ENCODE results near the gene DIP2C. TPM values are rescaled to one million over a fixed set of nuclear protein-coding genes. Genes with fewer than 3 reads are reported as not detected.

DIP2C gene
- total RNA-seq, 3 donors from 2014 or later: 17.1 to 48.2 (median 20.3) TPM

GRCh38 chr10:437698-438490 lies 251.6 kb downstream of the DIP2C start:
- no peak overlapping the region for H3K27ac ChIP-seq
- no peak for TF ChIP-seq POLR2A (IDR thresholded peaks at IDR 0.05)
- TF ChIP-seq CTCF (IDR thresholded peaks at IDR 0.05): no peak
- TF ChIP-seq POLR2AphosphoS5 (IDR thresholded peaks at IDR 0.05): no peak
- H3K4me1 ChIP-seq: no peaks in the 10 kb centered on the region
- intact Hi-C loops (cut with DNase I; ENCODE audit: low total_unique reads): no loop called here
- H3K9me3 ChIP-seq: no peaks in the 10 kb centered on the region
- H3K36me3 ChIP-seq: no peaks in the 10 kb centered on the region
- no peak overlapping the region for H3K4me3 ChIP-seq
- no peaks in the 10 kb centered on the region for H3K27me3 ChIP-seq
- DNase-seq (ENCODE audit: low spot score in 2 of 2): no peak

GRCh38 chr10:436911-437665 lies 252.4 kb downstream of the DIP2C start:
- no peak for TF ChIP-seq POLR2AphosphoS5 (IDR thresholded peaks at IDR 0.05)
- no peak for TF ChIP-seq POLR2A (IDR thresholded peaks at IDR 0.05)
- no peak for TF ChIP-seq CTCF (IDR thresholded peaks at IDR 0.05)

GRCh38 chr10:436013-436697 lies 253.3 kb downstream of the DIP2C start:
- no peak overlapping the region for H3K4me3 ChIP-seq
- no peaks in the 10 kb centered on the region for H3K9me3 ChIP-seq
- no peaks in the 10 kb centered on the region for H3K36me3 ChIP-seq
- intact Hi-C loops (cut with DNase I; ENCODE audit: low total_unique reads): no loop called here
- H3K27me3 ChIP-seq: no peaks in the 10 kb centered on the region
- DNase-seq (ENCODE audit: low spot score in 2 of 2): no peak
- H3K27ac ChIP-seq: peak overlapping the region in 1 of 2 donors; percentile 40
- H3K4me1 ChIP-seq: no peaks in the 10 kb centered on the region
- TF ChIP-seq POLR2AphosphoS5 (IDR thresholded peaks at IDR 0.05) (no peak), CTCF (IDR thresholded peaks at IDR 0.05) (no peak), POLR2A (IDR thresholded peaks at IDR 0.05) (no peak)

More at GRCh38 chr10:436911-437665, 252.4 kb downstream of the DIP2C start:
- Histone ChIP-seq H3K9me3 (no peaks in the 10 kb centered on the region), H3K4me3 (no peak overlapping the region), H3K27me3 (no peaks in the 10 kb centered on the region), H3K27ac (peak overlapping the region in 1 of 2 donors; percentile 40), H3K4me1 (no peaks in the 10 kb centered on the region), H3K36me3 (no peaks in the 10 kb centered on the region)
- intact Hi-C loops (cut with DNase I; ENCODE audit: low total_unique reads): no loop called here
- DNase-seq (ENCODE audit: low spot score in 2 of 2): no peak

- Histone ChIP-seq H3K27me3 (no peaks in the 10 kb centered on the region), H3K27ac (no peak overlapping the region), H3K4me1 (no peaks in the 10 kb centered on the region), H3K9me3 (no peaks in the 10 kb centered on the region), H3K36me3 (no peaks in the 10 kb centered on the region), H3K4me3 (no peak overlapping the region)
- intact Hi-C loops (cut with DNase I; ENCODE audit: low total_unique reads): no loop called here
- no peak for DNase-seq (ENCODE audit: low spot score in 2 of 2)
- no peak for TF ChIP-seq CTCF (IDR thresholded peaks at IDR 0.05)
- no peak for TF ChIP-seq POLR2AphosphoS5 (IDR thresholded peaks at IDR 0.05)
- no peak for TF ChIP-seq POLR2A (IDR thresholded peaks at IDR 0.05)
Observed at GRCh38 chr10:435397-435796, 254.1 kb downstream of the DIP2C start.
